Measurements from ENCODE around the gene OR2T12. TPM values are rescaled to one million over a fixed set of nuclear protein-coding genes. Genes with fewer than 3 reads are reported as not detected.

OR2T12 gene
- polyA plus RNA-seq (not detected in 2 replicates), polyA minus RNA-seq (not detected in 2 replicates)

GRCh38 chr1:248303324-248303723 is at the start of gene OR2T12:
OR2T12 (minus strand) TSS chr1:248303424; CDS start chr1:248295578, 7,846 bp downstream.
- TF ChIP-seq REST (IDR thresholded peaks at IDR 0.05; ENCODE audit: borderline replicate concordance) = no peak
- TF ChIP-seq POLR2AphosphoS5 (IDR thresholded peaks at IDR 0.05) = no peak
- TF ChIP-seq SMC3 (conservative IDR thresholded peaks at IDR 0.05; ENCODE audit: poor library complexity) = no peak
- TF ChIP-seq RAD21 (conservative IDR thresholded peaks at IDR 0.05) = no peak
- no peak for TF ChIP-seq TAF1 (IDR thresholded peaks at IDR 0.05; ENCODE audit: low read depth)
- no peak for TF ChIP-seq EP300 (conservative IDR thresholded peaks at IDR 0.05; ENCODE audit: poor library complexity, severe bottlenecking)
- TF ChIP-seq EZH2 (IDR thresholded peaks at IDR 0.05; ENCODE audit: borderline replicate concordance, insufficient read depth, low read length, poor library complexity, severe bottlenecking) = no peak
- TF ChIP-seq CTCF (IDR thresholded peaks at IDR 0.05; ENCODE audit: poor library complexity, severe bottlenecking) = no peak
- no peak for TF ChIP-seq MXI1 (conservative IDR thresholded peaks at IDR 0.05; ENCODE audit: poor library complexity, severe bottlenecking)
- Histone ChIP-seq H3K9ac (ENCODE audit: low read length) (no peak within 1 kb of the TSS), H3K79me2 (replicated peaks; ENCODE audit: insufficient read depth, low read length) (no peaks in the 10 kb centered on the region), H3K36me3 (ENCODE audit: insufficient read depth, low read length) (no peaks in the 10 kb centered on the region), H3F3A (ENCODE audit: insufficient read depth, low read length, poor library complexity, severe bottlenecking) (no peaks in the 10 kb centered on the region), H4K20me1 (ENCODE audit: insufficient read depth) (no peaks in the 10 kb centered on the region), H3K9me2 (ENCODE audit: insufficient read depth, low read length) (no peaks in the 10 kb centered on the region), H3K4me3 (ENCODE audit: low read length) (no peak within 1 kb of the TSS), H2AFZ (ENCODE audit: low read depth, low read length) (no peak within 1 kb of the TSS), H3K4me2 (ENCODE audit: low read length) (no peak within 1 kb of the TSS), H3K9me3 (ENCODE audit: low read length) (peaks cover 4% of the 10 kb centered on the region), H3K27me3 (ENCODE audit: insufficient read depth, low read depth, low read length) (no peaks in the 10 kb centered on the region), H3K27ac (ENCODE audit: low read length) (no peak within 1 kb of the TSS)

GRCh38 chr1:248348475-248348874 is 45.3 kb upstream of the OR2T12 start, which contains the start of gene OR14C36:
OR14C36 (plus strand) TSS chr1:248348775; CDS start chr1:248348775, 0 bp downstream.
- H4K20me1 ChIP-seq (ENCODE audit: insufficient read depth) = no peaks in the 10 kb centered on the region
- H3K4me3 ChIP-seq (ENCODE audit: low read length) = no peak within 1 kb of the TSS
- H3K9ac ChIP-seq (ENCODE audit: low read length) = no peak within 1 kb of the TSS
- no peaks in the 10 kb centered on the region for H3K36me3 ChIP-seq (ENCODE audit: insufficient read depth, low read length)
- no peaks in the 10 kb centered on the region for H3K9me2 ChIP-seq (ENCODE audit: insufficient read depth, low read length)
- H3K27ac ChIP-seq (ENCODE audit: low read length) = no peak within 1 kb of the TSS
- no peak within 1 kb of the TSS for H3K4me2 ChIP-seq (ENCODE audit: low read length)
- no peak within 1 kb of the TSS for H2AFZ ChIP-seq (ENCODE audit: low read depth, low read length)
- H3K79me2 ChIP-seq (replicated peaks; ENCODE audit: insufficient read depth, low read length) = no peaks in the 10 kb centered on the region
- H3K27me3 ChIP-seq (ENCODE audit: insufficient read depth, low read depth, low read length) = no peaks in the 10 kb centered on the region
- peaks cover 4% of the 10 kb centered on the region for H3K9me3 ChIP-seq (ENCODE audit: low read length)
- TF ChIP-seq SMC3 (conservative IDR thresholded peaks at IDR 0.05; ENCODE audit: poor library complexity) (no peak), MXI1 (conservative IDR thresholded peaks at IDR 0.05; ENCODE audit: poor library complexity, severe bottlenecking) (no peak), EP300 (conservative IDR thresholded peaks at IDR 0.05; ENCODE audit: poor library complexity, severe bottlenecking) (no peak), CTCF (IDR thresholded peaks at IDR 0.05; ENCODE audit: poor library complexity, severe bottlenecking) (no peak), EZH2 (IDR thresholded peaks at IDR 0.05; ENCODE audit: borderline replicate concordance, insufficient read depth, low read length, poor library complexity, severe bottlenecking) (no peak), RAD21 (conservative IDR thresholded peaks at IDR 0.05) (no peak), POLR2AphosphoS5 (IDR thresholded peaks at IDR 0.05) (no peak), TAF1 (IDR thresholded peaks at IDR 0.05; ENCODE audit: low read depth) (no peak)
- no peaks in the 10 kb centered on the region for H3F3A ChIP-seq (ENCODE audit: insufficient read depth, low read length, poor library complexity, severe bottlenecking)
